Keratinocyte (primary cell): ENCODE results near the gene BPIFA3. TPM values are rescaled to one million over a fixed set of nuclear protein-coding genes. Genes with fewer than 3 reads are reported as not detected.

Source experiments
- DNase-seq: peaks from one replicate; pipeline ENCODE4 v3.0.0-alpha.2; 2011; ENCODE audit warnings: low read depth, missing footprints, low spot score
- FAIRE-seq: peaks from 2 replicates; lab custom pipeline; 2011; peaks lifted over from hg19 to GRCh38; lab: Jason Lieb, UNC
- H2AFZ ChIP-seq: 2 replicates; pipeline ENCODE4 v1.6.0; 2012; ENCODE audit warnings: low read length, control low read depth, inconsistent platforms; ENCODE audit not compliant: control insufficient read depth
- H3K27ac ChIP-seq: 2 replicates; pipeline ENCODE4 v1.5.1; 2011; ENCODE audit warnings: low read length; ENCODE audit not compliant: control insufficient read depth, insufficient read depth
- H3K27me3 ChIP-seq: 3 replicates; pipeline ENCODE4 v1.6.0; 2011; ENCODE audit warnings: low read length; ENCODE audit not compliant: control insufficient read depth, insufficient read depth; ENCODE audit errors: extremely low read depth
- H3K36me3 ChIP-seq, 2 experiments: 2 replicates in 1 of 2; 3 replicates in 1 of 2; pipeline ENCODE4 v1.5.1; 2011; ENCODE audit warnings: low read length in 2 of 2, mild to moderate bottlenecking in 1 of 2; ENCODE audit not compliant: control insufficient read depth in 2 of 2, insufficient read depth in 2 of 2; ENCODE audit errors: extremely low read depth in 1 of 2
- H3K4me1 ChIP-seq: 3 replicates; pipeline ENCODE4 v1.5.1; 2011; ENCODE audit warnings: low read length; ENCODE audit not compliant: control insufficient read depth, insufficient read depth; ENCODE audit errors: extremely low read depth
- H3K4me2 ChIP-seq: 3 replicates; pipeline ENCODE4 v1.6.0; 2011; ENCODE audit warnings: low read depth, low read length; ENCODE audit not compliant: control insufficient read depth, insufficient read depth; ENCODE audit errors: extremely low read depth
- H3K4me3 ChIP-seq, 3 experiments: fragments of 200-600 bp in 1 of 3; sonication (generic) in 1 of 3; 2 replicates in 2 of 3; 3 replicates in 1 of 3; pipeline ENCODE4 v1.5.1; 2011 to 2016; ENCODE audit warnings: low read length in 3 of 3, mild to moderate bottlenecking in 3 of 3, control low read depth in 2 of 3, inconsistent platforms in 1 of 3, low read depth in 1 of 3, mixed read lengths in 1 of 3, mixed run types in 1 of 3, moderate library complexity in 1 of 3; ENCODE audit not compliant: control insufficient read depth in 2 of 3, insufficient read depth in 2 of 3; ENCODE audit errors: extremely low read depth in 1 of 3
- H3K79me2 ChIP-seq: 2 replicates; pipeline ENCODE4 v1.6.0; 2012; ENCODE audit warnings: low read length; ENCODE audit not compliant: control insufficient read depth, insufficient read depth
- H3K9ac ChIP-seq: 3 replicates; pipeline ENCODE4 v1.6.0; 2011; ENCODE audit warnings: low read length; ENCODE audit not compliant: control insufficient read depth, insufficient read depth; ENCODE audit errors: extremely low read depth
- H3K9me1 ChIP-seq: 3 replicates; pipeline ENCODE4 v1.6.0; 2011; ENCODE audit warnings: low read length; ENCODE audit not compliant: control insufficient read depth, insufficient read depth; ENCODE audit errors: extremely low read depth
- H3K9me3 ChIP-seq: 2 replicates; pipeline ENCODE4 v1.5.1; 2012; ENCODE audit warnings: low read depth, low read length; ENCODE audit not compliant: control insufficient read depth
- H4K20me1 ChIP-seq: 3 replicates; pipeline ENCODE4 v1.6.0; 2011; ENCODE audit warnings: low read length; ENCODE audit not compliant: control insufficient read depth, insufficient read depth; ENCODE audit errors: extremely low read depth
- EZH2 ChIP-seq: IDR thresholded peaks from one replicate; pipeline ENCODE4 v1.6.1; 2012; ENCODE audit warnings: inconsistent platforms, mild to moderate bottlenecking, low read length, moderate library complexity
- dilution Hi-C: fragments of 300-500 bp; cut with MboI; formaldehyde crosslinking; loops from one replicate; pipeline ENCODE4 v1.7.0; 2020; ENCODE audit warnings: low sequenced_read_pairs; ENCODE audit not compliant: extremely low pct_ligation_motif_present
- polyA plus RNA-seq, 5 experiments: library from polyadenylated mRNA; depleted of rRNA in 3 of 5; stranded (reverse) in 3 of 5; stranded (forward) in 1 of 5; unstranded in 1 of 5; fragments of >200 nt; gene quantifications; 1 replicate in 1 of 5; 2 replicates in 3 of 5; 3 replicates in 1 of 5; pipeline versions ENCODE4 v1.2.1 to v1.2.3, GENCODE V29; 2011 to 2012; ENCODE audit warnings: missing spikeins in 2 of 5, low read depth in 1 of 5, low replicate concordance in 1 of 5
- TF ChIP-seq, protein P1 (sequence below), 3 experiments: IDR thresholded peaks in 1 of 3; conservative IDR thresholded peaks in 1 of 3; optimal IDR thresholded peaks in 1 of 3; 2 replicates in 2 of 3; 3 replicates in 1 of 3; pipeline versions ENCODE3 to v1.5.1; 2011; ENCODE audit warnings: low read length in 3 of 3, mild to moderate bottlenecking in 3 of 3, moderate library complexity in 2 of 3, control low read depth in 1 of 3, inconsistent platforms in 1 of 3; ENCODE audit not compliant: insufficient read depth in 2 of 3; ENCODE audit errors: extremely low read depth in 1 of 3

The BPIFA3 gene
- polyA plus RNA-seq, 1 donor (not counting 4 experiments of a cell fraction or from before 2014, with no cell fraction given) = not detected

DNA sequence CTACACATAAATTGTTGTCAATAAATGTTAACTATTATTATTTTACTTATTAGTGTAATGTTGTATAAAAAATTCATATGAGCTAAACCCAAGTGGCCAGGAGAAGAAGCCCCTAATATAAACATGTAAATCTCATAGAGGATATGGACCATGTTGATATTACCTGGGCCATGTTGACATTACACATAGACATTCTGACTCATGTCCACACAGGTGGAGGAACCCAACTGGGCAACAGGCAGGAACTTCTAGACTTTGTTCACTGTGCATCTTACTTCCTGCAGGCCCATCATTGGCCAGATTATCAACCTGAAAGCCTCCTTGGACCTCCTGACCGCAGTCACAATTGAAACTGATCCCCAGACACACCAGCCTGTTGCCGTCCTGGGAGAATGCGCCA, 42.0 kb upstream of the BPIFA3 start:
- dilution Hi-C loops = no loop called here
- no peak for DNase-seq
- no peak for FAIRE-seq

DNA sequence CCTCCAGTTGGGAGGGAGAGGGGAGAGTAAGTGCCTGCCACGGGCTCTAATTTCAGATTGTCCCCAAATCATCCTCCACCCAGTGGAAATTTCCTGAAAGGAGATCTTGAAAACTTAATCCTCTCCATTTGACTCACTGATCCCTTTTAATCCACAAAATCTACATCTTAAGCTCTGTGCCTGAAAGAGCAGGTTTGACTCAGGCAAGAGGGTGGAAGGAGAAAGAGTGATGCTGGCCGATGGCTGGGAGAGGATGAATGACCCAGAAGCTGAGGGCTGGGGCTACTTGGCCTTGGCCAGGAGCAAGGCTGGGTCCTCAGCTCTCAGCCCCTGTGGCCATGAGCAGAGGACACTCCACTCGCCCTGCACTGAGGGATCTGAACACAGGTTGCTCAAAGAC, 41.1 kb upstream of the BPIFA3 start:
- H3K9me1 ChIP-seq = no peaks in the 10 kb centered on the region
- no peak for DNase-seq
- no peaks in the 10 kb centered on the region for H3K9me3 ChIP-seq
- no peaks in the 10 kb centered on the region for H3K36me3 ChIP-seq
- H3K79me2 ChIP-seq = no peaks in the 10 kb centered on the region
- H2AFZ ChIP-seq = no peak overlapping the region
- dilution Hi-C loops = no loop called here
- TF ChIP-seq, protein P1, sequence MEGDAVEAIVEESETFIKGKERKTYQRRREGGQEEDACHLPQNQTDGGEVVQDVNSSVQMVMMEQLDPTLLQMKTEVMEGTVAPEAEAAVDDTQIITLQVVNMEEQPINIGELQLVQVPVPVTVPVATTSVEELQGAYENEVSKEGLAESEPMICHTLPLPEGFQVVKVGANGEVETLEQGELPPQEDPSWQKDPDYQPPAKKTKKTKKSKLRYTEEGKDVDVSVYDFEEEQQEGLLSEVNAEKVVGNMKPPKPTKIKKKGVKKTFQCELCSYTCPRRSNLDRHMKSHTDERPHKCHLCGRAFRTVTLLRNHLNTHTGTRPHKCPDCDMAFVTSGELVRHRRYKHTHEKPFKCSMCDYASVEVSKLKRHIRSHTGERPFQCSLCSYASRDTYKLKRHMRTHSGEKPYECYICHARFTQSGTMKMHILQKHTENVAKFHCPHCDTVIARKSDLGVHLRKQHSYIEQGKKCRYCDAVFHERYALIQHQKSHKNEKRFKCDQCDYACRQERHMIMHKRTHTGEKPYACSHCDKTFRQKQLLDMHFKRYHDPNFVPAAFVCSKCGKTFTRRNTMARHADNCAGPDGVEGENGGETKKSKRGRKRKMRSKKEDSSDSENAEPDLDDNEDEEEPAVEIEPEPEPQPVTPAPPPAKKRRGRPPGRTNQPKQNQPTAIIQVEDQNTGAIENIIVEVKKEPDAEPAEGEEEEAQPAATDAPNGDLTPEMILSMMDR (optimal IDR thresholded peaks at IDR 0.05 in 1 of 3, IDR thresholded peaks at IDR 0.05 in 1 of 3, conservative IDR thresholded peaks at IDR 0.05 in 1 of 3; ENCODE audit: extremely low read depth in 1 of 3, insufficient read depth in 2 of 3, low read length in 3 of 3) = no peak
- no peak for TF ChIP-seq EZH2
- H3K4me3 ChIP-seq = no peak overlapping the region
- H3K9ac ChIP-seq = no peak overlapping the region
- no peak overlapping the region for H3K4me2 ChIP-seq
- H3K27me3 ChIP-seq = no peaks in the 10 kb centered on the region
- no peaks in the 10 kb centered on the region for H4K20me1 ChIP-seq
- no peak overlapping the region for H3K27ac ChIP-seq
- FAIRE-seq = no peak
- no peaks in the 10 kb centered on the region for H3K4me1 ChIP-seq

More for the DNA sequence above, 42.0 kb upstream of the BPIFA3 start:
- Histone ChIP-seq H3K9ac (no peak overlapping the region), H3K4me2 (no peak overlapping the region), H3K79me2 (no peaks in the 10 kb centered on the region), H3K9me3 (no peaks in the 10 kb centered on the region), H3K4me1 (no peaks in the 10 kb centered on the region), H3K9me1 (no peaks in the 10 kb centered on the region), H3K27me3 (no peaks in the 10 kb centered on the region), H3K4me3 (no peak overlapping the region), H3K27ac (no peak overlapping the region), H4K20me1 (no peaks in the 10 kb centered on the region), H2AFZ (no peak overlapping the region), H3K36me3 (no peaks in the 10 kb centered on the region)
- TF ChIP-seq EZH2 = no peak
- TF ChIP-seq, protein P1 (optimal IDR thresholded peaks at IDR 0.05 in 1 of 3, IDR thresholded peaks at IDR 0.05 in 1 of 3, conservative IDR thresholded peaks at IDR 0.05 in 1 of 3; ENCODE audit: extremely low read depth in 1 of 3, insufficient read depth in 2 of 3, low read length in 3 of 3) = no peak
